Hematopoietic multipotent progenitor cell treated with erythropoietin and hydrocortisone succinate and interleukin-3 and kit ligand, for 8 days (in vitro differentiated cells): Measurements from ENCODE around the gene HEXIM1.

Experiments used
- DNase-seq: peaks from one replicate; pipeline ENCODE4 v3.0.0-alpha.2; 2015

The HEXIM1 gene

GRCh38 chr17:45175759-45176115, 27.5 kb downstream of the HEXIM1 start:
- DNase-seq = no peak

GRCh38 chr17:45177563-45177962, 29.3 kb downstream of the HEXIM1 start:
- DNase-seq = no peak

GRCh38 chr17:45184144-45184543, 35.9 kb downstream of the HEXIM1 start:
- no peak for DNase-seq

DNA sequence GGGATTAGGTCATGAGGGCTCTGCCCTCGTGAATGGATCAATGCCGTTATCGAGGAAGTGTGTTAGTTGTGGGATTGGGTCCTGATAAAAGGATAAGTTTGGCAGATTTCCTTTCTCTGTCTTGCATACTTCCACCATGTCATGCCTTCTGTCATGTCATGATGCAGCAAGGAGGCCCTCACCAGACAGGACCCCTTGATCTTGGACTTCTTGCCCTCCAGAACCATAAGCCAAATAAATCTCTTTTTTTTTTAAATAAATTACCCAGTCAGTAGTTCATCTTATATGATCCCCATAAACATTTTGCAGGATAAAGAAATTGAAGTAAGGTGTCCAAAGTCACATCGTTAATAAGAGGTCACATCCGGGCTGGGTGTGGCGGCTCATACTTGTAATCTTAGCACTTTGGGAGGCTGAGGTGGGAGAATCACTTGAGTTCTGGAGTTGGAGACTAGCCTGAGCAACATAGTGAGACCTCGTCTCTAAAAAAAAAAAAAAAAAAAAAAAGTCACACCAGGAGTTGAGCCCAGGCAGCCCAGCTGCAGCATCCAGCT, 38.6 kb downstream of the HEXIM1 start:
- DNase-seq = no peak

GRCh38 chr17:45189009-45189408, 40.7 kb downstream of the HEXIM1 start:
- DNase-seq = no peak

GRCh38 chr17:45190503-45191255, 42.4 kb downstream of the HEXIM1 start:
- no peak for DNase-seq

DNA sequence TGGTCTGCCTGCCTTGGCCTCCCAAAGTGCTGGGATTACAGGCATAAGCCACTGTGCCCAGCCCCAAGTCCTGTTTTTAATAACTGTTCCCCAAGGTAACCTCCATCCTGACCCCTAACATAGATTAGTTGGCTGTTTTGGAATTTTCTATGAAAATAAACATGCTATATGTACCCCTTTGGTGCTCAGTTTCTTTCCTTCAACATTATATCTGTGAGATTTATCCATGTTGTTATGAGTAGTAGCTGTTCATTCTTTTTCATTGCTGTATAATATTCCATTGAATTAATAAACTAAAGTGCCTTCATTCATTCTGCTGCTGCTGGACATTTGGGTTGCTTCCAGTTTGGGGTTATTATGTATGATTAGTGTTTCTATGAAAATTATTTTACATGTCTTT, 47.1 kb downstream of the HEXIM1 start:
- DNase-seq = no peak

DNA sequence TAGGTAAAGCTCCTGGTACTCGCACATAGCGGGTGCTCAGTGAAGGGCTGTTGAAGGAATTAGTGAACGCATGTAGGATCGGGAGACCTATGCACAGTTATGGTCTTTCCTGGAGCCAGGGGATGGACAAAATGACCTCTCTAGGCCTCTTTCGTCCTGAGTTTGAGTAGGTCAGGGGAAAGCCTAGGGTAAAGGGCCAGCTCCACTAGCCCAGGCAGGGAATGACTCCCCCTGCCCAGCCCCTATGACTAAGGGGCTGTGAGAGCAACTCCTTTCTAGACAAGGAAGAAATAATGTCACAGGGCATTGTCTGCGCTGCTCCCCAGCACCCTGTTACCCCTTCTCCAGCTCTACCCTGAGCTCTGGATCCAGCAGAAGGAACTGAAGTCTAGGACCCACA, 48.8 kb downstream of the HEXIM1 start:
- DNase-seq = no peak

DNA sequence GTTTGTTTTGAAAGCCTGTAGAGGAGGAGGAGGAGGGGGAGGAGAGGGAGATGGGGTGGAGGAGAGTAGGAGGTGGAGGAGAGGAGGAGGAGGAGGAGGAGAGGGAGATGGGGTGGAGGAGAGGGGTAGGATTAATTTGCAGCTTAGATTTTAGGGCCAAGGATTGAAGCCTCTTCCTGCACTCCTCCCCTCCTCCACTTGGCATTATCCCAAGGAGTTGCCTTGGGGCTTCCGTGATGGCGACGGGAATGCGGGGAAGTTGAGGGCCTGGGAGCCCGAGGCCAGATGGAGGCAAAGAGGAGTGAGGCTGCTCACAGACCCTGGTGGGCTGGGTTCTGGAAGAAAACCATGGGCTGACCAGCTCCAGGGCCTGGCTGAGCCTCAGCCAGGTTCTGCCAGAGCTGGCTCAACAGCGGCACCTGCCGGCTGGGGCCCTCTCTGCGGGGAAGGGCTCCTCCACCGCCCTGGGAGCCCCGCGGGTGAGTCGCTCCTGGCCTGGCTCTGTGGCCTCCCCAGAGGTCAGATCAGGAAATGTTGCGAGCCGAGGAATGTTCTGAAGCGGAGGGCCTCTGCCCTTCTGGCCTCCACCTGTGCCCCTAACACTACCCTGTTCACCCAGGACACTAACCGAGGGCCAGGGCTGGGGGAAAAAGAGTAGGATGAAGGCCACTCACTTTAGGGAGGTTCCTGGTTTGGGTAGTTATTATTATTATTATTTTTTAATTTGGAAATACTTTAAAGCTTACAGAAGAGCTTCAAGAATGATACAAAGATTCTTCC, 49.5 kb downstream of the HEXIM1 start:
- peak; percentile 88 for DNase-seq

GRCh38 chr17:45200701-45201100, 52.4 kb downstream of the HEXIM1 start:
- no peak for DNase-seq

GRCh38 chr17:45201457-45201856, 53.2 kb downstream of the HEXIM1 start:
- no peak for DNase-seq
